HCT116 (cell line): ENCODE results near the gene KRTAP3-3. TPM values are rescaled to one million over a fixed set of nuclear protein-coding genes. Genes with fewer than 3 reads are reported as not detected.

Experiments used
- ATAC-seq: fragments of 200-7000 bp; cut with Tn5 transposase; 2 replicates; pipeline ENCODE4 v1.9.1; 2020; ENCODE audit warnings: mild to moderate bottlenecking, moderate library complexity
- BruUV-seq: library from RNA; stranded (reverse); fragments of 400-500 nt; replicated peaks from 2 replicates; lab custom pipeline; 2021; lab: Mats Ljungman, UMichigan
- CTCF ChIA-PET: fragments of 300-600 bp; sonication (Branson Sonifier 250); formaldehyde crosslinking; loops from one replicate; lab custom pipeline; 2021; ENCODE audit warnings: antibody characterized with exemption; lab: Charles Lee
- POLR2A ChIA-PET: fragments of 300-600, 350-600 bp; sonication (Branson Sonifier 250); formaldehyde crosslinking; loops from one replicate; lab custom pipeline; 2021; ENCODE audit warnings: antibody characterized with exemption; lab: Charles Lee
- RAD21 ChIA-PET, 2 experiments: fragments of 300-600 bp; sonication (Branson Sonifier 250); formaldehyde crosslinking; loops; one replicate each; lab custom pipeline; 2023; ENCODE audit warnings: low total read pairs in 2 of 2; ENCODE audit not compliant: uncharacterized antibody in 2 of 2, unreplicated experiment in 2 of 2, low non-redundant PET in 1 of 2; lab: Charles Lee
- DNase-seq: peaks from one replicate; pipeline ENCODE4 v3.0.0-alpha.2; 2010; ENCODE audit warnings: low read depth, low spot score
- H2AFZ ChIP-seq: fragments of 200-600 bp; shearing (Covaris generic), sonication (generic); 2 replicates; pipeline ENCODE4 v1.6.1; 2017; ENCODE audit warnings: low read depth, mixed run types, mixed read lengths, antibody characterized with exemption, low read length; ENCODE audit not compliant: poor library complexity, severe bottlenecking
- H3K27ac ChIP-seq: 2 replicates; pipeline ENCODE4 v1.5.1; 2012; ENCODE audit warnings: low read depth, low read length
- H3K27me3 ChIP-seq: fragments of 200-600 bp; sonication (generic); 2 replicates; pipeline ENCODE4 v1.6.1; 2016; ENCODE audit warnings: mixed run types, low read length, mixed read lengths; ENCODE audit not compliant: insufficient read depth
- H3K36me3 ChIP-seq, 2 experiments: fragments of 200-500 bp in 1 of 2; fragments of 200-600 bp in 1 of 2; sonication (Bioruptor generic) in 1 of 2; sonication (generic) in 1 of 2; 2 replicates each; pipeline versions ENCODE4 v1.5.1 to v1.6.1; 2014 to 2016; ENCODE audit warnings: low read length in 2 of 2, inconsistent platforms in 1 of 2, mixed read lengths in 1 of 2, mixed run types in 1 of 2; ENCODE audit not compliant: insufficient read depth in 2 of 2, control insufficient read depth in 1 of 2
- H3K4me1 ChIP-seq, 2 experiments: fragments of 200-600 bp in 1 of 2; sonication (generic) in 1 of 2; 2 replicates each; pipeline versions ENCODE4 v1.5.1 to v1.6.1; 2012 to 2017; ENCODE audit warnings: low read length in 2 of 2, inconsistent platforms in 1 of 2, mild to moderate bottlenecking in 1 of 2, mixed read lengths in 1 of 2, mixed run types in 1 of 2, moderate library complexity in 1 of 2; ENCODE audit not compliant: insufficient read depth in 2 of 2, control insufficient read depth in 1 of 2
- H3K4me2 ChIP-seq: fragments of 200-600 bp; sonication (generic); 2 replicates; pipeline ENCODE4 v1.6.1; 2017; ENCODE audit warnings: mixed run types, low read length, mixed read lengths
- H3K4me3 ChIP-seq, 2 experiments: fragments of 200-600 bp in 1 of 2; sonication (generic) in 1 of 2; replicated peaks in 1 of 2; 2 replicates each; pipeline ENCODE4 v1.5.1; 2011 to 2016; ENCODE audit warnings: low read length in 2 of 2, control low read depth in 1 of 2, low read depth in 1 of 2, mild to moderate bottlenecking in 1 of 2, mixed read lengths in 1 of 2, mixed run types in 1 of 2
- H3K79me2 ChIP-seq: fragments of 200-600 bp; sonication (generic); 2 replicates; pipeline ENCODE4 v1.6.1; 2017; ENCODE audit warnings: mild to moderate bottlenecking, mixed run types, low read length, moderate library complexity, mixed read lengths; ENCODE audit not compliant: insufficient read depth
- H3K9ac ChIP-seq: fragments of 200-600 bp; sonication (generic); 2 replicates; pipeline ENCODE4 v1.6.1; 2016; ENCODE audit warnings: low read length, mixed read lengths
- H3K9me2 ChIP-seq: fragments of 200-600 bp; sonication (generic), shearing (Covaris generic); 2 replicates; pipeline ENCODE4 v1.6.1; 2017; ENCODE audit warnings: mixed run types, mild to moderate bottlenecking, moderate library complexity; ENCODE audit not compliant: insufficient read depth
- H3K9me3 ChIP-seq, 2 experiments: fragments of 200-500 bp in 1 of 2; fragments of 200-600 bp in 1 of 2; sonication (Bioruptor generic) in 1 of 2; sonication (generic) in 1 of 2; 2 replicates each; pipeline ENCODE4 v1.6.1; 2014 to 2017; ENCODE audit warnings: low read length in 2 of 2, mixed read lengths in 2 of 2, inconsistent platforms in 1 of 2, low read depth in 1 of 2, mild to moderate bottlenecking in 1 of 2, mixed run types in 1 of 2, moderate library complexity in 1 of 2; ENCODE audit not compliant: control insufficient read depth in 1 of 2, insufficient read depth in 1 of 2
- H4K20me1 ChIP-seq: fragments of 200-600 bp; sonication (generic), shearing (Covaris generic); 2 replicates; pipeline ENCODE4 v1.6.1; 2017; ENCODE audit warnings: mixed run types, mild to moderate bottlenecking, moderate library complexity; ENCODE audit not compliant: insufficient read depth
- CBX3 ChIP-seq: IDR thresholded peaks from 2 replicates; pipeline ENCODE4 v1.6.1; 2012; ENCODE audit warnings: low read depth
- CEBPB ChIP-seq: IDR thresholded peaks from 2 replicates; pipeline ENCODE4 v1.6.1; 2012; ENCODE audit warnings: low read depth
- CTCF ChIP-seq, 3 experiments: fragments of 200-600 bp in 1 of 3; sonication (generic) in 1 of 3; IDR thresholded peaks in 2 of 3; conservative IDR thresholded peaks in 1 of 3; 2 replicates each; pipeline ENCODE4 v1.5.1; 2012 to 2017; ENCODE audit warnings: low read depth in 2 of 3, low read length in 2 of 3, antibody characterized with exemption in 1 of 3, borderline replicate concordance in 1 of 3, control low read depth in 1 of 3, mild to moderate bottlenecking in 1 of 3, mixed read lengths in 1 of 3, mixed run types in 1 of 3, moderate library complexity in 1 of 3; ENCODE audit not compliant: insufficient read depth in 1 of 3
- ELF1 ChIP-seq: IDR thresholded peaks from 2 replicates; pipeline ENCODE4 v1.6.1; 2012; ENCODE audit warnings: low read depth, borderline replicate concordance
- EZH2 ChIP-seq: fragments of 200-600 bp; sonication (generic); IDR thresholded peaks from 2 replicates; pipeline ENCODE4 v1.6.1; 2017; ENCODE audit warnings: antibody characterized with exemption, mixed run types
- FOSL1 ChIP-seq: IDR thresholded peaks from 2 replicates; pipeline ENCODE4 v1.6.1; 2012; ENCODE audit warnings: low read depth
- JUND ChIP-seq: IDR thresholded peaks from 2 replicates; pipeline ENCODE4 v1.6.1; 2012
- RAD21 ChIP-seq: IDR thresholded peaks from 2 replicates; pipeline ENCODE4 v1.6.1; 2012; ENCODE audit warnings: low read depth, mild to moderate bottlenecking
- SIN3A ChIP-seq: IDR thresholded peaks from 2 replicates; pipeline ENCODE4 v1.6.1; 2012; ENCODE audit warnings: low read depth
- SP1 ChIP-seq: IDR thresholded peaks from 2 replicates; pipeline ENCODE4 v1.6.1; 2012; ENCODE audit warnings: low read depth
- SRF ChIP-seq: IDR thresholded peaks from 2 replicates; pipeline ENCODE4 v1.6.1; 2012; ENCODE audit warnings: low read depth
- TCF7L2 ChIP-seq: IDR thresholded peaks from 2 replicates; pipeline ENCODE4 v1.7.0; 2011; ENCODE audit warnings: borderline replicate concordance, inconsistent platforms; ENCODE audit not compliant: insufficient read depth, insufficient read length; ENCODE audit errors: extremely low read depth
- YY1 ChIP-seq: IDR thresholded peaks from 2 replicates; pipeline ENCODE4 v1.6.1; 2011; ENCODE audit warnings: low read length, low read depth, moderate library complexity, mild to moderate bottlenecking; ENCODE audit not compliant: insufficient replicate concordance; ENCODE audit errors: extremely low read depth
- ZFX ChIP-seq: fragments of 450-650 bp; IDR thresholded peaks from 2 replicates; pipeline ENCODE4 v1.6.1; 2017
- ZNF274 ChIP-seq: fragments of 200-500 bp; sonication (Bioruptor generic); IDR thresholded peaks from 2 replicates; pipeline ENCODE4 v1.6.1; 2014; ENCODE audit warnings: mild to moderate bottlenecking, low read depth, low read length, inconsistent platforms
- intact Hi-C: fragments of 100-400 bp; cut with micrococcal nuclease; formaldehyde crosslinking; loops from 2 replicates; pipeline ENCODE4 v1.10.0; 2022
- total RNA-seq: library from RNA; stranded (reverse); gene quantifications from one replicate; pipeline ENCODE4 v1.2.1, GENCODE V29; 2021; ENCODE audit not compliant: unreplicated experiment
- TF ChIP-seq, protein P1 (sequence below): IDR thresholded peaks from 2 replicates; pipeline ENCODE4 v1.6.1; 2012
- TF ChIP-seq, protein P2 (sequence below): IDR thresholded peaks from 2 replicates; pipeline ENCODE4 v1.6.1; 2011; ENCODE audit warnings: mild to moderate bottlenecking, low read length, moderate library complexity; ENCODE audit not compliant: insufficient replicate concordance; ENCODE audit errors: extremely low read depth

Gene KRTAP3-3
- total RNA-seq, 1 experiment from 2014 or later, result not detected

GRCh38 chr17:40978575-40979151 lies 15.3 kb downstream of the KRTAP3-3 start (continued):
- no peak for TF ChIP-seq CTCF (IDR thresholded peaks at IDR 0.05 in 2 of 3, conservative IDR thresholded peaks at IDR 0.05 in 1 of 3; ENCODE audit: borderline replicate concordance in 1 of 3, insufficient read depth in 1 of 3, low read depth in 2 of 3, low read length in 2 of 3)
- TF ChIP-seq, all 23 proteins: peak for 0

DNA sequence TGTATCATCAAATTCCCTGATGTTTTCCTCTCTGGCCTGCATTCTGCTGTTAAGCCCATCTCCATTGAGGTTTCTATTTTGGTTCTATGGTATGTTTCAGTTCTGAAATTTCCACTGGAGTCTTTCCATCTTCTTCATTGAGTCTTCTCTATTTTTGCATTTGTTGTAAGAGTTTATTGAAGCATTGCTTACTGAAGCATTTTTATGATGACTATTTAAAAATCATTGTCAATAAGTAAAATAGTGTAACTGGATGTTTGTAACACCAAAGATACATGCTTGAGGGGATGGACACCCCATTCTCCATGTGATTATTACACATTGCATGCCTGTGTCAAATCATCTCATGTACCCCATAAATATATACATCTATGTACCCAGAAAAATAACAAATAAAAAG lies 18.4 kb downstream of the KRTAP3-3 start:
- Histone ChIP-seq H3K27ac (no peak overlapping the region), H3K4me3 (no peak overlapping the region), H3K79me2 (no peaks in the 10 kb centered on the region), H3K4me2 (no peak overlapping the region), H3K9me3 (no peaks in the 10 kb centered on the region), H3K9ac (no peak overlapping the region)
- BruUV-seq, result no TSS peak
- POLR2A ChIA-PET, result no interaction called here
- CTCF ChIA-PET, result no interaction called here
- intact Hi-C loops, result no loop called here
- no peak for DNase-seq
- TF ChIP-seq CTCF (IDR thresholded peaks at IDR 0.05 in 2 of 3, conservative IDR thresholded peaks at IDR 0.05 in 1 of 3; ENCODE audit: borderline replicate concordance in 1 of 3, insufficient read depth in 1 of 3, low read depth in 2 of 3, low read length in 2 of 3) (no peak), YY1 (no peak), CEBPB (no peak), ELF1 (no peak), SIN3A (no peak), RAD21 (no peak), SP1 (no peak), ZFX (no peak), JUND (no peak), SRF (no peak), FOSL1 (no peak), ZNF274 (no peak), TCF7L2 (no peak), EZH2 (no peak), CBX3 (no peak)
- TF ChIP-seq, protein P1, sequence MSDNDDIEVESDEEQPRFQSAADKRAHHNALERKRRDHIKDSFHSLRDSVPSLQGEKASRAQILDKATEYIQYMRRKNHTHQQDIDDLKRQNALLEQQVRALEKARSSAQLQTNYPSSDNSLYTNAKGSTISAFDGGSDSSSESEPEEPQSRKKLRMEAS, result no peak
- TF ChIP-seq, protein P2, sequence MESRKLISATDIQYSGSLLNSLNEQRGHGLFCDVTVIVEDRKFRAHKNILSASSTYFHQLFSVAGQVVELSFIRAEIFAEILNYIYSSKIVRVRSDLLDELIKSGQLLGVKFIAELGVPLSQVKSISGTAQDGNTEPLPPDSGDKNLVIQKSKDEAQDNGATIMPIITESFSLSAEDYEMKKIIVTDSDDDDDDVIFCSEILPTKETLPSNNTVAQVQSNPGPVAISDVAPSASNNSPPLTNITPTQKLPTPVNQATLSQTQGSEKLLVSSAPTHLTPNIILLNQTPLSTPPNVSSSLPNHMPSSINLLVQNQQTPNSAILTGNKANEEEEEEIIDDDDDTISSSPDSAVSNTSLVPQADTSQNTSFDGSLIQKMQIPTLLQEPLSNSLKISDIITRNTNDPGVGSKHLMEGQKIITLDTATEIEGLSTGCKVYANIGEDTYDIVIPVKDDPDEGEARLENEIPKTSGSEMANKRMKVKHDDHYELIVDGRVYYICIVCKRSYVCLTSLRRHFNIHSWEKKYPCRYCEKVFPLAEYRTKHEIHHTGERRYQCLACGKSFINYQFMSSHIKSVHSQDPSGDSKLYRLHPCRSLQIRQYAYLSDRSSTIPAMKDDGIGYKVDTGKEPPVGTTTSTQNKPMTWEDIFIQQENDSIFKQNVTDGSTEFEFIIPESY, result no peak
- TF ChIP-seq, all 23 proteins: peak for 0
- Histone ChIP-seq H3K27me3 (no peaks in the 10 kb centered on the region), H3K4me1 (peaks cover under 1 to 5% of the 10 kb centered on the region in 2 experiments; a peak in 3 of 4 replicates), H3K9me2 (no peaks in the 10 kb centered on the region), H2AFZ (no peak overlapping the region), H4K20me1 (no peaks in the 10 kb centered on the region), H3K36me3 (no peaks in the 10 kb centered on the region)
- no peak for ATAC-seq
- RAD21 ChIA-PET, result no interaction called here
